A673 (cell line): Measurements from ENCODE around the gene PTH. TPM values are rescaled to one million over a fixed set of nuclear protein-coding genes. Genes with fewer than 3 reads are reported as not detected.

Experiments
- BruUV-seq: library from RNA; stranded (reverse); fragments of 400-500 nt; replicated peaks from 2 replicates; lab custom pipeline; 2021; lab: Mats Ljungman, UMichigan
- CTCF ChIA-PET: fragments of 300-600 bp; sonication (Branson Sonifier 250); formaldehyde crosslinking; loops from one replicate; lab custom pipeline; 2022; ENCODE audit warnings: antibody characterized with exemption; lab: Charles Lee
- POLR2A ChIA-PET: fragments of 300-600 bp; sonication (Branson Sonifier 250); formaldehyde crosslinking; loops from one replicate; lab custom pipeline; 2022; ENCODE audit warnings: antibody characterized with exemption; ENCODE audit not compliant: low non-redundant PET; lab: Charles Lee
- DNase-seq: peaks from one replicate; pipeline ENCODE4 v3.0.0-alpha.2; 2015; ENCODE audit warnings: low spot score
- H3K27ac ChIP-seq: fragments of 200-600 bp; sonication (generic); 2 replicates; pipeline ENCODE4 v1.5.1; 2016; ENCODE audit warnings: mixed run types, low read depth, mild to moderate bottlenecking, mixed read lengths, antibody characterized with exemption, low read length; ENCODE audit not compliant: poor library complexity, severe bottlenecking
- H3K27me3 ChIP-seq: fragments of 200-600 bp; sonication (generic); replicated peaks from 2 replicates; pipeline ENCODE4 v1.6.1; 2017; ENCODE audit warnings: mixed run types, low read depth, mild to moderate bottlenecking, mixed read lengths, antibody characterized with exemption, low read length; ENCODE audit not compliant: insufficient read depth, poor library complexity
- H3K36me3 ChIP-seq: fragments of 200-600 bp; sonication (generic); 2 replicates; pipeline ENCODE4 v1.6.1; 2016; ENCODE audit warnings: mixed run types, mild to moderate bottlenecking, mixed read lengths, antibody characterized with exemption, low read length; ENCODE audit not compliant: insufficient read depth, poor library complexity, severe bottlenecking
- H3K4me1 ChIP-seq: fragments of 200-600 bp; sonication (generic); 2 replicates; pipeline ENCODE4 v1.6.1; 2017; ENCODE audit warnings: mixed run types, mild to moderate bottlenecking, mixed read lengths, antibody characterized with exemption, low read length; ENCODE audit not compliant: insufficient read depth, poor library complexity, severe bottlenecking
- H3K4me3 ChIP-seq: fragments of 200-600 bp; sonication (generic); 2 replicates; pipeline ENCODE4 v1.5.1; 2016; ENCODE audit warnings: low read depth, mixed run types, mild to moderate bottlenecking, mixed read lengths, low read length; ENCODE audit not compliant: poor library complexity, severe bottlenecking
- H3K9me3 ChIP-seq: fragments of 200-600 bp; sonication (generic); 2 replicates; pipeline ENCODE4 v1.6.1; 2016; ENCODE audit warnings: mixed run types, low read depth, mild to moderate bottlenecking, mixed read lengths, antibody characterized with exemption, low read length; ENCODE audit not compliant: poor library complexity, severe bottlenecking
- CTCF ChIP-seq: fragments of 300-800, 200-600 bp; sonication (generic); conservative IDR thresholded peaks from 2 replicates; pipeline ENCODE4 v1.5.1; 2017; ENCODE audit warnings: low read depth, mild to moderate bottlenecking, antibody characterized with exemption, low read length, moderate library complexity, mixed read lengths
- EZH2 ChIP-seq: fragments of 200-600 bp; sonication (generic); IDR thresholded peaks from 2 replicates; pipeline ENCODE4 v1.6.1; 2017; ENCODE audit warnings: borderline replicate concordance, low read depth, mild to moderate bottlenecking, mixed read lengths, antibody characterized with exemption, low read length; ENCODE audit not compliant: poor library complexity, severe bottlenecking
- intact Hi-C: fragments of 100-400 bp; cut with micrococcal nuclease; formaldehyde crosslinking; loops from one replicate; pipeline ENCODE4 v1.10.0; 2022; ENCODE audit not compliant: unreplicated experiment
- total RNA-seq: library from RNA; stranded (reverse); gene quantifications from 2 replicates; pipeline ENCODE4 v1.2.3, GENCODE V29; 2021

Gene PTH
- total RNA-seq, 1 experiment from 2014 or later, result not detected

GRCh38 chr11:13462311-13462900, 33.4 kb downstream of the PTH start:
- Histone ChIP-seq H3K4me3 (peak overlapping the region; percentile 97), H3K27ac (peak overlapping the region; percentile 80), H3K36me3 (no peaks in the 10 kb centered on the region), H3K27me3 (no peaks in the 10 kb centered on the region), H3K9me3 (no peaks in the 10 kb centered on the region), H3K4me1 (peaks cover 14% of the 10 kb centered on the region)
- TF ChIP-seq EZH2 (no peak), CTCF (peak; percentile 21; the same call in 1 of the 2 replicates)
- BruUV-seq, result TSS peak; percentile 36
- peak; percentile 68 for DNase-seq
- ChIA-PET CTCF (no interaction called here), POLR2A (interaction anchor here (0.5 kb wide), 1 partner anchor 19 kb away, joined by 3 read pairs; no protein-coding TSS in a partner anchor)
- intact Hi-C loops, result loop anchor here (10.0 kb wide), 1 partner anchor 188 kb away; the partner anchor contains the start of gene BMAL1

- H3K9me3 ChIP-seq, result no peaks in the 10 kb centered on the region
- BruUV-seq, result no TSS peak
- peaks cover 14% of the 10 kb centered on the region for H3K4me1 ChIP-seq
- TF ChIP-seq CTCF, result no peak
- TF ChIP-seq EZH2, result no peak
- H3K4me3 ChIP-seq, result no peak overlapping the region
- no peaks in the 10 kb centered on the region for H3K27me3 ChIP-seq
- intact Hi-C loops, result loop anchor here (10.0 kb wide), 1 partner anchor 186 kb away; the partner anchor contains the start of gene BMAL1
- no peak for DNase-seq
- CTCF ChIA-PET, result interaction anchor here (0.6 kb wide), 1 partner anchor 515 kb away, joined by 3 read pairs; no protein-coding TSS in a partner anchor
- H3K36me3 ChIP-seq, result no peaks in the 10 kb centered on the region
- POLR2A ChIA-PET, result no interaction called here
- H3K27ac ChIP-seq, result no peak overlapping the region
Measured at GRCh38 chr11:13461291-13461690, 34.5 kb downstream of the PTH start.

GRCh38 chr11:13450832-13451397, 44.9 kb downstream of the PTH start:
- Histone ChIP-seq H3K4me1 (peaks cover 9% of the 10 kb centered on the region), H3K4me3 (no peak overlapping the region), H3K27ac (no peak overlapping the region), H3K9me3 (no peaks in the 10 kb centered on the region), H3K36me3 (no peaks in the 10 kb centered on the region), H3K27me3 (no peaks in the 10 kb centered on the region)
- intact Hi-C loops, result no loop called here
- TF ChIP-seq EZH2 (no peak), CTCF (no peak)
- BruUV-seq, result no TSS peak
- ChIA-PET CTCF (no interaction called here), POLR2A (no interaction called here)
- no peak for DNase-seq
